ENCODE results near the gene FGF13.

FGF13 gene

GRCh38 chrX:138711399-138712347 is at the start of gene FGF13:
Gene FGF13 (minus strand): TSS chrX:138711717. CDS start chrX:138711003, 714 bp downstream.
- no peak for DNase-seq (ENCODE audit: low read depth in 3 of 3)

- no peak for DNase-seq (ENCODE audit: low read depth in 3 of 3)
Measured at GRCh38 chrX:138759217-138759943, 47.9 kb upstream of the FGF13 start.

- DNase-seq (ENCODE audit: low read depth in 3 of 3) = no peak
Measured at GRCh38 chrX:138756234-138756633, 44.7 kb upstream of the FGF13 start.

- no peak for DNase-seq (ENCODE audit: low read depth in 3 of 3)
Measured at GRCh38 chrX:138754861-138755260, 43.3 kb upstream of the FGF13 start.

- no peak for DNase-seq (ENCODE audit: low read depth in 3 of 3)
Measured at GRCh38 chrX:138748480-138748879, 37.0 kb upstream of the FGF13 start.

- DNase-seq (ENCODE audit: low read depth in 3 of 3) = no peak
Measured at GRCh38 chrX:138745196-138745595, 33.7 kb upstream of the FGF13 start.

GRCh38 chrX:138742217-138742616 is 30.7 kb upstream of the FGF13 start:
- DNase-seq (ENCODE audit: low read depth in 3 of 3) = no peak

GRCh38 chrX:138740341-138740740 is 28.8 kb upstream of the FGF13 start:
- DNase-seq (ENCODE audit: low read depth in 3 of 3) = no peak

GRCh38 chrX:138723301-138723700 is 11.8 kb upstream of the FGF13 start:
- DNase-seq (ENCODE audit: low read depth in 3 of 3) = no peak

GRCh38 chrX:138719396-138719795 is 7.9 kb upstream of the FGF13 start:
- no peak for DNase-seq (ENCODE audit: low read depth in 3 of 3)

GRCh38 chrX:138718941-138719340 is 7.4 kb upstream of the FGF13 start:
- DNase-seq (ENCODE audit: low read depth in 3 of 3) = no peak

GRCh38 chrX:138710866-138711341 is 613 bp downstream of the FGF13 start:
- no peak for DNase-seq (ENCODE audit: low read depth in 3 of 3)

- DNase-seq (ENCODE audit: low read depth in 3 of 3) = no peak
Measured at GRCh38 chrX:138709886-138710791, 1.4 kb downstream of the FGF13 start.

GRCh38 chrX:138708268-138708667 is 3.2 kb downstream of the FGF13 start:
- no peak for DNase-seq (ENCODE audit: low read depth in 3 of 3)

- no peak for DNase-seq (ENCODE audit: low read depth in 3 of 3)
Measured at GRCh38 chrX:138704596-138704995, 6.9 kb downstream of the FGF13 start.

- no peak for DNase-seq (ENCODE audit: low read depth in 3 of 3)
Measured at GRCh38 chrX:138704101-138704500, 7.4 kb downstream of the FGF13 start.

GRCh38 chrX:138692591-138692990 is 18.9 kb downstream of the FGF13 start:
- DNase-seq (ENCODE audit: low read depth in 3 of 3) = no peak

- DNase-seq (ENCODE audit: low read depth in 3 of 3) = no peak
Measured at GRCh38 chrX:138691186-138691585, 20.3 kb downstream of the FGF13 start.

GRCh38 chrX:138690591-138690990 is 20.9 kb downstream of the FGF13 start:
- no peak for DNase-seq (ENCODE audit: low read depth in 3 of 3)

GRCh38 chrX:138683600-138683999 is 27.9 kb downstream of the FGF13 start:
- DNase-seq (ENCODE audit: low read depth in 3 of 3) = no peak

GRCh38 chrX:138669693-138670092 is 41.8 kb downstream of the FGF13 start:
- no peak for DNase-seq (ENCODE audit: low read depth in 3 of 3)

- no peak for DNase-seq (ENCODE audit: low read depth in 3 of 3)
Measured at GRCh38 chrX:138664466-138664865, 47.1 kb downstream of the FGF13 start.
